K562 (cell line): ENCODE measurements around the gene AGAP1.

Experiments
- CEBPB ChIP-seq: fragments of 450-650 bp; IDR thresholded peaks from 2 replicates; pipeline ENCODE4 v1.6.1; 2016; ENCODE audit warnings: missing genetic modification characterization, missing compliant biosample characterization
- E2F4 ChIP-seq: sonication (generic); formaldehyde crosslinking; IDR thresholded peaks from 2 replicates; pipeline ENCODE4 v1.8.0; 2022; ENCODE audit warnings: mild to moderate bottlenecking, low read depth, missing genetic modification reagents
- FOXJ2 ChIP-seq: fragments of 200-800 bp; sonication (Bioruptor generic); IDR thresholded peaks from 2 replicates; pipeline ENCODE4 v1.6.1; 2016; ENCODE audit warnings: missing genetic modification characterization, missing compliant biosample characterization
- L3MBTL2 ChIP-seq: fragments of 450-650 bp; IDR thresholded peaks from 2 replicates; pipeline ENCODE4 v1.6.1; 2016; ENCODE audit warnings: mild to moderate bottlenecking, moderate library complexity
- MXI1 ChIP-seq: IDR thresholded peaks from 2 replicates; pipeline ENCODE4 v1.6.1; 2011; ENCODE audit warnings: low read depth, mild to moderate bottlenecking, improper control_type of control experiment, low read length
- ZNF140 ChIP-seq: fragments of 250-450 bp; sonication (Bioruptor Pico); IDR thresholded peaks from 2 replicates; pipeline ENCODE4 v1.8.0; 2021; ENCODE audit warnings: moderate library complexity, mild to moderate bottlenecking, inconsistent platforms
- ZNF24 ChIP-seq: fragments of 450-650 bp; IDR thresholded peaks from 2 replicates; pipeline ENCODE4 v1.6.1; 2016
- TF ChIP-seq, protein P1 (sequence below), 2 experiments: fragments of 200-800 bp in 1 of 2; sonication (Bioruptor generic) in 1 of 2; sonication (generic) in 1 of 2; formaldehyde crosslinking in 1 of 2; IDR thresholded peaks in 1 of 2; conservative IDR thresholded peaks in 1 of 2; 2 replicates each; pipeline versions ENCODE4 v1.5.0 to v1.6.1; 2016 to 2020; ENCODE audit warnings: missing compliant biosample characterization in 1 of 2, missing genetic modification characterization in 1 of 2, missing genetic modification reagents in 1 of 2
- TF ChIP-seq, protein P2 (sequence below): sonication (generic); formaldehyde crosslinking; IDR thresholded peaks from 2 replicates; pipeline ENCODE4 v1.8.1; 2023; ENCODE audit warnings: mild to moderate bottlenecking, missing genetic modification reagents, moderate library complexity
- TF ChIP-seq, protein P3 (sequence below), 3 experiments: IDR thresholded peaks in 2 of 3; conservative IDR thresholded peaks in 1 of 3; 2 replicates each; pipeline ENCODE4 v1.5.1; 2011 to 2012; ENCODE audit warnings: low read length in 3 of 3, mild to moderate bottlenecking in 3 of 3, control low read depth in 2 of 3, improper control_type of control experiment in 1 of 3, inconsistent platforms in 1 of 3, low read depth in 1 of 3, mixed read lengths in 1 of 3, moderate library complexity in 1 of 3; ENCODE audit not compliant: insufficient read depth in 2 of 3
- TF ChIP-seq, protein P4 (sequence below): fragments of 450-650 bp; formaldehyde crosslinking; IDR thresholded peaks from 2 replicates; pipeline ENCODE4 v1.4.0; 2020; ENCODE audit warnings: mild to moderate bottlenecking, moderate library complexity
- TF ChIP-seq, protein P5 (sequence below): sonication (generic); formaldehyde crosslinking; IDR thresholded peaks from 2 replicates; pipeline ENCODE4 v1.5.0; 2020; ENCODE audit warnings: missing genetic modification reagents

DNA sequence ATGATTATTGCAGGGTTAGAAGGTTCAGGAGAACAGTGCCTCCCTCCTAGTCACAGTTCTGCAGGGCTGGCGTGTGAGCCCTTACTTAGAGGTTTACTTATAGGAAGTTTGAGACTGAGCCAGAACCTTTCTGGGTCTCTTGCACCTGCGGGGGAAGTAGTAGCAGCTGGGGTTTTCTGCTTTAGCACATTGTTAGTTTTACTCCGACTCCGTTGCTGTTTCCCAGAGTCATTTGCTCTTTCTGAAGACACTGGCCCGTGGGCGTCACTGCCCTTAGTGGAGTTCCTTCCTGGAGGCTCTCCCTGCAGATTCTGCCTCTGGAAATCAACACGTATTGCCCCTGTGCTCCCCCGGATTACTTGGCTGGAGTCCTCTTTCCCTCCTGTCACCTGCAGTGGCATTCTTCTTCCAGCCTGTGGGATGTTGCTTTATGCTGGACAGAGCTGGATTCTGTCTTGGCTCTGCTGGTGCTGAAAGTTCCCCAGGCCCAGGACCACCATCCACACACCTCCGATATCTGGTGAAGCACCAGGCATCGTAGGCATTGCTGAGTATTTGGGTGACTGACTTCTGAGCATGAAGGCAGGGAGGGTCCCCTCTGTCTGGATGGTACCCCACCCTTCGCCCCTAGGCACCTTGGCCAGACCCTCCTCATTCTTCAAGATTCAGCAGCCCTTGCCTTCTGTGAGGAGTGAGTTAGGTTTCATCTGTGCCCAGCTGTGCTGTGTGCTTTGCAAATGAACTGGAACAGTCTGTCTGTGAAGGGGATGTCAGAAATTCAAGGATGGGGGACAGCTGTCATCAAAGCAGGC lies 51.7 kb downstream of the AGAP1 start:
- no peak for TF ChIP-seq CEBPB (tag)
- TF ChIP-seq, protein P1, sequence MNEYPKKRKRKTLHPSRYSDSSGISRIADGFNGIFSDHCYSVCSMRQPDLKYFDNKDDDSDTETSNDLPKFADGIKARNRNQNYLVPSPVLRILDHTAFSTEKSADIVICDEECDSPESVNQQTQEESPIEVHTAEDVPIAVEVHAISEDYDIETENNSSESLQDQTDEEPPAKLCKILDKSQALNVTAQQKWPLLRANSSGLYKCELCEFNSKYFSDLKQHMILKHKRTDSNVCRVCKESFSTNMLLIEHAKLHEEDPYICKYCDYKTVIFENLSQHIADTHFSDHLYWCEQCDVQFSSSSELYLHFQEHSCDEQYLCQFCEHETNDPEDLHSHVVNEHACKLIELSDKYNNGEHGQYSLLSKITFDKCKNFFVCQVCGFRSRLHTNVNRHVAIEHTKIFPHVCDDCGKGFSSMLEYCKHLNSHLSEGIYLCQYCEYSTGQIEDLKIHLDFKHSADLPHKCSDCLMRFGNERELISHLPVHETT (CRISPR knock-in tag; conservative IDR thresholded peaks at IDR 0.05 in 1 of 2, IDR thresholded peaks at IDR 0.05 in 1 of 2), result no peak
- TF ChIP-seq, protein P2, sequence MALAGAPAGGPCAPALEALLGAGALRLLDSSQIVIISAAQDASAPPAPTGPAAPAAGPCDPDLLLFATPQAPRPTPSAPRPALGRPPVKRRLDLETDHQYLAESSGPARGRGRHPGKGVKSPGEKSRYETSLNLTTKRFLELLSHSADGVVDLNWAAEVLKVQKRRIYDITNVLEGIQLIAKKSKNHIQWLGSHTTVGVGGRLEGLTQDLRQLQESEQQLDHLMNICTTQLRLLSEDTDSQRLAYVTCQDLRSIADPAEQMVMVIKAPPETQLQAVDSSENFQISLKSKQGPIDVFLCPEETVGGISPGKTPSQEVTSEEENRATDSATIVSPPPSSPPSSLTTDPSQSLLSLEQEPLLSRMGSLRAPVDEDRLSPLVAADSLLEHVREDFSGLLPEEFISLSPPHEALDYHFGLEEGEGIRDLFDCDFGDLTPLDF (CRISPR knock-in tag), result no peak
- no peak for TF ChIP-seq ZNF24
- TF ChIP-seq FOXJ2 (tag), result no peak
- TF ChIP-seq, protein P3, sequence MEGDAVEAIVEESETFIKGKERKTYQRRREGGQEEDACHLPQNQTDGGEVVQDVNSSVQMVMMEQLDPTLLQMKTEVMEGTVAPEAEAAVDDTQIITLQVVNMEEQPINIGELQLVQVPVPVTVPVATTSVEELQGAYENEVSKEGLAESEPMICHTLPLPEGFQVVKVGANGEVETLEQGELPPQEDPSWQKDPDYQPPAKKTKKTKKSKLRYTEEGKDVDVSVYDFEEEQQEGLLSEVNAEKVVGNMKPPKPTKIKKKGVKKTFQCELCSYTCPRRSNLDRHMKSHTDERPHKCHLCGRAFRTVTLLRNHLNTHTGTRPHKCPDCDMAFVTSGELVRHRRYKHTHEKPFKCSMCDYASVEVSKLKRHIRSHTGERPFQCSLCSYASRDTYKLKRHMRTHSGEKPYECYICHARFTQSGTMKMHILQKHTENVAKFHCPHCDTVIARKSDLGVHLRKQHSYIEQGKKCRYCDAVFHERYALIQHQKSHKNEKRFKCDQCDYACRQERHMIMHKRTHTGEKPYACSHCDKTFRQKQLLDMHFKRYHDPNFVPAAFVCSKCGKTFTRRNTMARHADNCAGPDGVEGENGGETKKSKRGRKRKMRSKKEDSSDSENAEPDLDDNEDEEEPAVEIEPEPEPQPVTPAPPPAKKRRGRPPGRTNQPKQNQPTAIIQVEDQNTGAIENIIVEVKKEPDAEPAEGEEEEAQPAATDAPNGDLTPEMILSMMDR (IDR thresholded peaks at IDR 0.05 in 2 of 3, conservative IDR thresholded peaks at IDR 0.05 in 1 of 3; ENCODE audit: insufficient read depth in 2 of 3, low read depth in 1 of 3, low read length in 3 of 3), result no peak
- TF ChIP-seq, protein P4, sequence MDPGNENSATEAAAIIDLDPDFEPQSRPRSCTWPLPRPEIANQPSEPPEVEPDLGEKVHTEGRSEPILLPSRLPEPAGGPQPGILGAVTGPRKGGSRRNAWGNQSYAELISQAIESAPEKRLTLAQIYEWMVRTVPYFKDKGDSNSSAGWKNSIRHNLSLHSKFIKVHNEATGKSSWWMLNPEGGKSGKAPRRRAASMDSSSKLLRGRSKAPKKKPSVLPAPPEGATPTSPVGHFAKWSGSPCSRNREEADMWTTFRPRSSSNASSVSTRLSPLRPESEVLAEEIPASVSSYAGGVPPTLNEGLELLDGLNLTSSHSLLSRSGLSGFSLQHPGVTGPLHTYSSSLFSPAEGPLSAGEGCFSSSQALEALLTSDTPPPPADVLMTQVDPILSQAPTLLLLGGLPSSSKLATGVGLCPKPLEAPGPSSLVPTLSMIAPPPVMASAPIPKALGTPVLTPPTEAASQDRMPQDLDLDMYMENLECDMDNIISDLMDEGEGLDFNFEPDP, result no peak
- no peak for TF ChIP-seq MXI1
- TF ChIP-seq, protein P5, sequence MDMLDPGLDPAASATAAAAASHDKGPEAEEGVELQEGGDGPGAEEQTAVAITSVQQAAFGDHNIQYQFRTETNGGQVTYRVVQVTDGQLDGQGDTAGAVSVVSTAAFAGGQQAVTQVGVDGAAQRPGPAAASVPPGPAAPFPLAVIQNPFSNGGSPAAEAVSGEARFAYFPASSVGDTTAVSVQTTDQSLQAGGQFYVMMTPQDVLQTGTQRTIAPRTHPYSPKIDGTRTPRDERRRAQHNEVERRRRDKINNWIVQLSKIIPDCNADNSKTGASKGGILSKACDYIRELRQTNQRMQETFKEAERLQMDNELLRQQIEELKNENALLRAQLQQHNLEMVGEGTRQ (CRISPR knock-in tag), result no peak
- TF ChIP-seq L3MBTL2, result no peak
- no peak for TF ChIP-seq E2F4 (CRISPR knock-in tag)
- TF ChIP-seq ZNF140 (CRISPR knock-in tag), result no peak
